ENCODE results near the gene MYL10.

The MYL10 gene

DNA sequence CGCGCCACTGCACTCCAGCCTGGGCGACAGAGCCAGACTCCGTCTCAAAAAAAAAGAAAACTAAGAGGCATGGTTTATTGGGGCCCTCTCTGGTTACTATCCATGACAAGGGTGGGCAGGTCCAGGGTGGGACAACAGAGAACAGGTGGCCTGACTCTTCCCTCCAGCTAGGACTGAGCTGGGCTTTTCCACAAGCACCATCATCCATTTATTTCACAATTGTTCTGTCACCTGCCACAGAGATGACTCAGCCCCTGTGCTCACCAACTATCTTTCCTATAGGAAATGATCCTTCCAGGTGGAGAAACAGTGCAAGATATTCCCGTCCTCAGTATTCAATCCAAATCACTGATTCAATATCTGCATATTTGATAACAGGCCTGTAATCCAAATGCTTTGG, 44.9 kb upstream of the MYL10 start:
- DNase-seq (ENCODE audit: low read depth) = no peak
- H3K4me3 ChIP-seq (replicated peaks; ENCODE audit: low read depth, low read length) = no peak overlapping the region
- TF ChIP-seq, protein P1, sequence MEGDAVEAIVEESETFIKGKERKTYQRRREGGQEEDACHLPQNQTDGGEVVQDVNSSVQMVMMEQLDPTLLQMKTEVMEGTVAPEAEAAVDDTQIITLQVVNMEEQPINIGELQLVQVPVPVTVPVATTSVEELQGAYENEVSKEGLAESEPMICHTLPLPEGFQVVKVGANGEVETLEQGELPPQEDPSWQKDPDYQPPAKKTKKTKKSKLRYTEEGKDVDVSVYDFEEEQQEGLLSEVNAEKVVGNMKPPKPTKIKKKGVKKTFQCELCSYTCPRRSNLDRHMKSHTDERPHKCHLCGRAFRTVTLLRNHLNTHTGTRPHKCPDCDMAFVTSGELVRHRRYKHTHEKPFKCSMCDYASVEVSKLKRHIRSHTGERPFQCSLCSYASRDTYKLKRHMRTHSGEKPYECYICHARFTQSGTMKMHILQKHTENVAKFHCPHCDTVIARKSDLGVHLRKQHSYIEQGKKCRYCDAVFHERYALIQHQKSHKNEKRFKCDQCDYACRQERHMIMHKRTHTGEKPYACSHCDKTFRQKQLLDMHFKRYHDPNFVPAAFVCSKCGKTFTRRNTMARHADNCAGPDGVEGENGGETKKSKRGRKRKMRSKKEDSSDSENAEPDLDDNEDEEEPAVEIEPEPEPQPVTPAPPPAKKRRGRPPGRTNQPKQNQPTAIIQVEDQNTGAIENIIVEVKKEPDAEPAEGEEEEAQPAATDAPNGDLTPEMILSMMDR (IDR thresholded peaks at IDR 0.05; ENCODE audit: low read length, missing control alignments) = no peak

DNA sequence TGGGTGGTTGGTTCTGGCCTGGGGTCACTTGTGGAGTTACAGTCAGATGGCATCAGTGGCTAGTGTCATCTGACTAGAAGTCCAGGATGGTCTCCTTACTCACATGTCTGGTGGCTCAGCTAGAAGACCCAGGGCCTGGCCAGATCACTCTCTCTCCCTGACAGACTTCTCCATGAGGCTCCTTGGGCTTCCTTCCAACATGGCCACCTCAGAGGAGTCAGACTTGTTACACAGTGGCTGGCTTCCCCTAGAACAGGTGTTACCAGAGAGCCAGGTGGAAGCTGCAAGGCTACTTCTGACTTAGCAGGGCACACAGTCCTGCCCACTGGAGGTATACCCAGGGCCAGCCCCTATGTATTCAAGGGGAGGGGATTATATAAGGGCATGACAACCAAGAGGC, 44.2 kb upstream of the MYL10 start:
- DNase-seq (ENCODE audit: low read depth) = no peak
- TF ChIP-seq, protein P1 (IDR thresholded peaks at IDR 0.05; ENCODE audit: low read length, missing control alignments) = no peak
- H3K4me3 ChIP-seq (replicated peaks; ENCODE audit: low read depth, low read length) = no peak overlapping the region

DNA sequence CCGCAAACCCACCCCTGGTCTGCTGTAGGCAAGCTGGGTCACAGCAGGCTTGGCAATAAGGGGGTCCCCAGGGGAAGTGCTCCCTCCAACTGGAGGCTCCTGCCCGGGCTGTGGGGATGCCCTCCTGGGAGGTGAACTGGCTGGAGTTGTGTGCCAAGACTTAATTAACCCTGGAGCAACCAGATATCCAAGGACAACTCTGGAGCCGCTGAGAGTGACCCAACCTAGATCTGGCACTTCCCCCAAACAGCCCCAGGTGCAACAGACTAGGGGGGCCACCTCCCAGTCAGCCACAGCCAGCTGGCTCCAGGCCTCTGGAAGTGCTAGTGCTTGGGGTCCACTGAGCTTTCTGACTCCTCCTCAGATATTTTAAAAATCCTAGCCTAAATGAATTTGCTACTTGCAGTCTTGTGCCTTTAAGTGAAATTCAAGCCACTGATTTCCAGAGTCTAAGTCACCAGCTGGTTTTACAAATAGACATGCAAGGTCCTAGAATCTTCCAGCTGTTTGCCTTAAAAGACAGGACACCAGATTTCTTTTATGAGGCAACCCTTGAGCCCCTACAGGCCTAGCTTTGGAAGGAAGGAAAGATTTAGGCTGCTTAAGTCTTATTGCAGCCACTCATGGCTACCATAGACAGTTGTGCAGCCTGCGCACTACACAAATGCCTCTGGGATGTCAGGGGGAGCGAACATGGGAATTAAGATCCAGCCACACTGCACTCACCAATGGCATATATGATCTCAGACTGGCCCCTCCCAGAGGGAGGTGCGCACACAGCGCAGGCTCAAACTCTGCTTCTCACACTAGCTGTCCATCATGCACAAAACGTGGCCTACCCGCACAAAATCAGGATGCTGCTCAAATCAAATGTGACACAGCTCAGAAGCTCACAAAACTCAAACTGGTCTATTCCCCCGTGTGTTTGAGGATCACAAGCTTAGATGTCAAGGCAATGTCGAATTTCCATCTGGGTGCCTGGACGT, 42.6 kb upstream of the MYL10 start:
- no peak for DNase-seq (ENCODE audit: low read depth)
- H3K4me3 ChIP-seq (replicated peaks; ENCODE audit: low read depth, low read length) = no peak overlapping the region
- TF ChIP-seq, protein P1 (IDR thresholded peaks at IDR 0.05; ENCODE audit: low read length, missing control alignments) = no peak

DNA sequence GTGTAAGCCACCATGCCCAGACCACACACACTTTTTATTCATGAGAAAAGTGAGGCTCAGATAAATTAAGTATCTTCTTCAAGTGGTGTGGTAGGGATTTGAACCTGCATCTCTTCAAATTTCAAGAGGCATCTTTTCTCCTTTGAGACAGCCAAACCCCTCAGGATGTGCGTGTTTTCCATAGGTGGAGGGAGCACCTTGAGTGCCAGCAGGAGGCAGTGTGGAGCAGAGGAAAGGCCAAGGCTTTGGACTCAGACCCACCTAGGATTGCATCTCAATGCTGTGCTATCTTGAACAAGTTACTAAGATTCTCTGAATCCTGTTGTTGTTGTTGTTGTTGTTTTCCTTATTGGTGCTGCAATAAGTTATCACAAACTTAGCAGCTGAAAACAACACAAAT, 40.2 kb upstream of the MYL10 start:
- TF ChIP-seq, protein P1 (IDR thresholded peaks at IDR 0.05; ENCODE audit: low read length, missing control alignments) = peak; percentile 29
- DNase-seq (ENCODE audit: low read depth) = no peak
- no peak overlapping the region for H3K4me3 ChIP-seq (replicated peaks; ENCODE audit: low read depth, low read length)

DNA sequence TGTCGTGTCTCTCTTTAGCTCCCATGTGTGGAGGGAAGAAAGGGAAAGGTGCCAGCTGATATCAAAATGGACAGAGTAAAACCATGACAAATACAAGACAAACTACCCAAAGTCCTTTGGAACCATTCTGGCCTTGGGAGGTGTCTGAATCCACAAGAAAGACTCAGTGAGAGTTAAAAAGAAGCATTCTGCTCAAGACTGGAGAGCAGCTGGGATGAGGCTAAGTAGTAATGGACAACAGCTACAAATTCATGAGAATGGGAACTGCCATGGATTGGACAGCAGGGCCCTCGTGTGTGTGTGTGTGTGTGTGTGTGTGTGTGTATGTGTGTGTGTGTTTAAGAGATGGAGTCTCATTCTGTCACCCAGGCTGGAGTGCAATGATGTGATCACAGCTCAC, 39.6 kb upstream of the MYL10 start:
- no peak overlapping the region for H3K4me3 ChIP-seq (replicated peaks; ENCODE audit: low read depth, low read length)
- TF ChIP-seq, protein P1 (IDR thresholded peaks at IDR 0.05; ENCODE audit: low read length, missing control alignments) = no peak
- no peak for DNase-seq (ENCODE audit: low read depth)

DNA sequence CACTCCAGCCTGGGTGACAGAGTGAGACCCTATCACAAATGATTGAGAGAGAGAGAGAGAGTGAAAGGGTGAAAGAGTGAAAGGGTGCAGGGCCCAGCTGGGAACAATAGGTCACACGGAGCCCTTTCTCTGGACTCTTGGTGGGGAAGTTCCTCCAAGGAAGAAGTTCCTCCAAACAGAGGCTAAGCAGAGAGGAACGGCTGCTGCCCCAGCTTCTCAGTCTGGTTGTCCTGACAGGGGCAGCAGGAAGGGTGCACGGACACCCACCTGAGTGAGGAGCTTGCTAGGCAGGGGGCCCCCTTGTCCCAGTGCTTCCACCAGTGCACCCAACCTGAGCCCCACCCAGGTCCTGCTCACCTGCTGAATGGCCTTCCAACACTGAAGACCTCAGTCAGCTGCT, 38.8 kb upstream of the MYL10 start:
- TF ChIP-seq, protein P1 (IDR thresholded peaks at IDR 0.05; ENCODE audit: low read length, missing control alignments) = no peak
- H3K4me3 ChIP-seq (replicated peaks; ENCODE audit: low read depth, low read length) = no peak overlapping the region
- DNase-seq (ENCODE audit: low read depth) = no peak
